Dendritic cell treated with granulocyte-macrophage colony-stimulating factor and Interleukin-4, amounts not matched to agents 40 ng/mL and 50 ng/mL, for 4 days (primary cell): Measurements from ENCODE around the gene PFKFB3.
A peak's percentile ranks its signal among the peaks of the same experiment; 100 is the strongest.
"Not testable (repeated sequence)": the region's sequence is repeated elsewhere in the genome, so short reads cannot be mapped to it uniquely, and the experiment has no call there.

Experiments used
- H3K27ac Mint-ChIP-seq: one replicate; pipeline ENCODE4 v1.8.0; 2022; ENCODE audit warnings: mild to moderate bottlenecking, mixed read lengths
- H3K27me3 Mint-ChIP-seq: one replicate; pipeline ENCODE4 v1.8.0; 2022; ENCODE audit warnings: mild to moderate bottlenecking, mixed read lengths
- H3K36me3 Mint-ChIP-seq: one replicate; pipeline ENCODE4 v1.8.0; 2022; ENCODE audit warnings: low read depth, mixed read lengths
- H3K4me1 Mint-ChIP-seq: one replicate; pipeline ENCODE4 v1.8.0; 2022; ENCODE audit warnings: low read depth, mixed read lengths
- H3K4me3 Mint-ChIP-seq: one replicate; pipeline ENCODE4 v1.8.0; 2022; ENCODE audit warnings: mild to moderate bottlenecking, moderate library complexity, mixed read lengths
- H3K9me3 Mint-ChIP-seq: one replicate; pipeline ENCODE4 v1.8.0; 2022; ENCODE audit warnings: mixed read lengths
- intact Hi-C: fragments of 100-400 bp; cut with micrococcal nuclease; formaldehyde crosslinking; loops from one replicate; pipeline ENCODE4 v1.15.0; 2022

Gene PFKFB3

GRCh38 chr10:6202684-6203330, at the start of gene PFKFB3:
PFKFB3 (plus strand) TSS chr10:6202932; CDS start chr10:6203261, 329 bp downstream.
- peak within 1 kb of the TSS; percentile 68 for H3K27ac Mint-ChIP-seq
- peak within 1 kb of the TSS; percentile 89 for H3K4me3 Mint-ChIP-seq
- peaks cover 13% of the 10 kb centered on the region for H3K27me3 Mint-ChIP-seq
- peaks cover 59% of the 10 kb centered on the region for H3K4me1 Mint-ChIP-seq
- intact Hi-C loops, result loop anchor here (1.0 to 5.0 kb wide), 3 partner anchors 51 to 199 kb away; no protein-coding TSS in a partner anchor
- H3K9me3 Mint-ChIP-seq, result no peaks in the 10 kb centered on the region
- H3K36me3 Mint-ChIP-seq, result peaks cover 7% of the 10 kb centered on the region

GRCh38 chr10:6153845-6154244, 48.9 kb upstream of the PFKFB3 start:
- peak overlapping the region; percentile 54 for H3K27ac Mint-ChIP-seq
- no peaks in the 10 kb centered on the region for H3K27me3 Mint-ChIP-seq
- no peak overlapping the region for H3K4me3 Mint-ChIP-seq
- peaks cover 27% of the 10 kb centered on the region for H3K36me3 Mint-ChIP-seq
- H3K4me1 Mint-ChIP-seq, result peaks cover 67% of the 10 kb centered on the region
- intact Hi-C loops, result loop anchor here (5.0 kb wide), 1 partner anchor 48 kb away; the partner anchor contains the start of gene PFKFB3
- no peaks in the 10 kb centered on the region for H3K9me3 Mint-ChIP-seq

DNA sequence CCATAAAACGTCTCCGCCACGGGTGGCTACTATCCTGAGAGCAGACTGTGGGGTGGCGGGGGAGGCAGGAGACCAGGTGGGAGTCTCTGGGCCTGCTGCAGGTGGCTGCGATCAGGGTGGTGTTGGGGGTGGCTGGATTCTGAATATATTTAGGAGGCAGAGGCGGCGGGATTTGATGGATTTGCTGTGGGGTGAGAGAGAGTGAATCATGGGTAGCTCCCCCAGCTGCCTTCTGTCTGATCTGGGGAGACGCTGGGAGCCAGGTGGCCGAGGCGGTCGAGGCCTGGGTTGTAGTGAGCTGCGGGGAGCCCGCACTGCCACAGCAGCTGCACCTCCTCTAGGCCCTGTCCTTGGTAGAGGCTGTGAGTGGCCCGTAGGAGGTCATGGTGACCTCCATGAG, 48.2 kb upstream of the PFKFB3 start:
- Mint-ChIP-seq H3K36me3 (peaks cover 27% of the 10 kb centered on the region), H3K4me1 (peaks cover 60% of the 10 kb centered on the region), H3K27me3 (no peaks in the 10 kb centered on the region), H3K9me3 (no peaks in the 10 kb centered on the region), H3K4me3 (no peak overlapping the region), H3K27ac (peak overlapping the region; percentile 25)
- intact Hi-C loops, result loop anchor here (5.0 kb wide), 1 partner anchor 48 kb away; the partner anchor contains the start of gene PFKFB3

- H3K36me3 Mint-ChIP-seq, result peaks cover 30% of the 10 kb centered on the region
- peaks cover 39% of the 10 kb centered on the region for H3K4me1 Mint-ChIP-seq
- no peaks in the 10 kb centered on the region for H3K27me3 Mint-ChIP-seq
- H3K4me3 Mint-ChIP-seq, result no peak overlapping the region
- no peaks in the 10 kb centered on the region for H3K9me3 Mint-ChIP-seq
- intact Hi-C loops, result no loop called here
- no peak overlapping the region for H3K27ac Mint-ChIP-seq
Observed at GRCh38 chr10:6158276-6158675, 44.5 kb upstream of the PFKFB3 start.

- peak overlapping the region; percentile 99 for H3K27ac Mint-ChIP-seq
- H3K36me3 Mint-ChIP-seq, result peaks cover 37% of the 10 kb centered on the region
- no peaks in the 10 kb centered on the region for H3K9me3 Mint-ChIP-seq
- H3K4me1 Mint-ChIP-seq, result peaks cover 55% of the 10 kb centered on the region
- intact Hi-C loops, result no loop called here
- no peak overlapping the region for H3K4me3 Mint-ChIP-seq
- no peaks in the 10 kb centered on the region for H3K27me3 Mint-ChIP-seq
Observed at GRCh38 chr10:6161921-6162320, 40.8 kb upstream of the PFKFB3 start.

DNA sequence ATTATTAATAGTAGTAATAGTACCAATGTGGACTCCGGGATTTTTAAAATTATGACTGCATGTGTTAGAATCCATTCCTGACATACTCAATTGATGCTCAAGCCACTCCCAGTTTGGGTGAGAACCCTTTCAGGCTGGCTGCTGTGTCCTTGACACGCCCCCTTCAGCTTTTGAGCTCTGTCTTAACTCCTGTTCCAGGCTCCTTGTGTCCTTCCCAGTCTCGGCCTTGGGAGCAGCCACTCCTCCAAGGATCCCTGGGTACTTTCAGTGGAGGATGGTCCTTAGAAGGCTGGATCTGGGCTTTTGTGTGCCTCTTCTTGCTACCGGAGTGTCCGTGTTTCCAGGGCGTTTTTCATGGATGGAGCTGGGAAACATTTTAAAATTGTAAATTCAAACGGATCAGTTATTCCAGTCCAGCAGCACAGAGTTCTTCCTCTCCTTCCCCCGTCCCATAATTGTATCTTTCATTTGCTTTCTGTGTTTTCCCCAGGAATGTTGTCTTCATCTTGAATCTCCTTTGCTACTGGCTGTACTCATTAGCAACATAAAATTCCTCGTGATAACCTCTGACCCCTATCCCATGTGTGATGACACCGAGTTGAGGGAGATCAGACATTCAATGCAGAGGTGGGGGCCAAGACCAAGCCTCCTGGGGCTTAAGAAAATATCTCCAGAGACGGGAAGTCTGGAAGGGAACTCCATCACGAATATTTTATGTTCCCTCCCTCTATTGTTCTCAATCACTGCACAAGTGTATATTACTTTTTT, 40.0 kb upstream of the PFKFB3 start:
- intact Hi-C loops, result no loop called here
- Mint-ChIP-seq H3K4me3 (peak overlapping the region; percentile 26), H3K36me3 (peaks cover 45% of the 10 kb centered on the region), H3K9me3 (no peaks in the 10 kb centered on the region), H3K4me1 (peaks cover 57% of the 10 kb centered on the region), H3K27me3 (no peaks in the 10 kb centered on the region), H3K27ac (peak overlapping the region; percentile 99)

DNA sequence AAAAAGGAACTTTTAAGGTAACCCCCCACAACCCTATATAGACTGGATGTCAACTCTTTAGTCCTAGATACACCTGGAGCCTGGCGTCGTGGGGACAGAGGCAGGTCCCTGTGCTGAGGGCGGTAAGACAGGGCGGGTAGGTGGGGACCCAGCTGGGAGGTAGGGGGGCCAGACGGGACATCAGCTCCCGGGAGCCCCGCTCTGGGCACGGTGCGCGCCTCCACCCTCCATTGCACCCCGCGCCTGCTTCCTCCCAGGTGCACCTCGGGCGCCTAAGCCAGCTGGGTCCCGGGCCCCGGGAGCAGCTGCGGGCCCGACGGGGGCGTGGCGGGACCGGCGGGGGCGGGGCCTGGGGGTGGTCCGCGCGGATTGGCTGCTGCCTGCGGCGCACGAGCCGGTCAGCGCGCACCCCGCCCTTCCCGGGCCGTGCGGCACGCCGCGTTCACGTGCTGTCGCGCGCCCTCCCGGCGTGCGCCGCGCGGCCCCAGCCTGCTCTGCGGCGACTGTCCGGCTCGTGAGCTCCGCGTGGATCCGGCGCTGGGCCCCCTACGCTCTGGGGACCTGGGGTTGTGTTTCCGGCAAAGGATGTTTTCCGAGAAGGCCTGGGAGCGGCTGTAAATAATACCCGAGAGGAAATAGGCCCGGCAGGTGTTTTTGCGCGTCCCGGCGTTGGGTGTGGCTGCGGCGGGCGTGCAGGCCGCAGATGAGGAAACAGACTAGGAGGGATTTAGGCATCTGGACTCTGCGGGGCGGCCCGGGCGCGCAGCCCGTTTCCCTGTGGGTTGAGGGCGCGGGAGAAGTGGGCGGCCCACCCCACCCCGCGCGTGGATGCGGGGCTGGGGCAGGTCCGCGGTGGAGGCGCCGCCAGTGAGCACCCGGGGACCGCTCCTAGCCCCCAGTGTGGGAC, 39.1 kb upstream of the PFKFB3 start:
- H3K9me3 Mint-ChIP-seq, result no peaks in the 10 kb centered on the region
- H3K4me3 Mint-ChIP-seq, result peak overlapping the region; percentile 97
- H3K27me3 Mint-ChIP-seq, result no peaks in the 10 kb centered on the region
- intact Hi-C loops, result loop anchor here (2.0 kb wide), 1 partner anchor 33 kb away; no protein-coding TSS in a partner anchor
- peaks cover 65% of the 10 kb centered on the region for H3K4me1 Mint-ChIP-seq
- H3K27ac Mint-ChIP-seq, result peak overlapping the region; percentile 99
- H3K36me3 Mint-ChIP-seq, result peaks cover 54% of the 10 kb centered on the region

- Mint-ChIP-seq H3K27ac (peak overlapping the region; percentile 99), H3K4me3 (peak overlapping the region; percentile 97), H3K27me3 (no peaks in the 10 kb centered on the region), H3K9me3 (no peaks in the 10 kb centered on the region), H3K4me1 (peaks cover 74% of the 10 kb centered on the region), H3K36me3 (peaks cover 57% of the 10 kb centered on the region)
- intact Hi-C loops, result loop anchor here (2.0 kb wide), 1 partner anchor 32 kb away; no protein-coding TSS in a partner anchor
Observed at GRCh38 chr10:6164271-6165095, 38.2 kb upstream of the PFKFB3 start.

- Mint-ChIP-seq H3K27me3 (no peaks in the 10 kb centered on the region), H3K4me3 (peak overlapping the region; percentile 97), H3K36me3 (peaks cover 51% of the 10 kb centered on the region), H3K9me3 (no peaks in the 10 kb centered on the region), H3K27ac (peak overlapping the region; percentile 99), H3K4me1 (peaks cover 82% of the 10 kb centered on the region)
- intact Hi-C loops, result loop anchor here (2.0 kb wide), 1 partner anchor 32 kb away; no protein-coding TSS in a partner anchor
Observed at GRCh38 chr10:6165221-6165725, 37.5 kb upstream of the PFKFB3 start.

DNA sequence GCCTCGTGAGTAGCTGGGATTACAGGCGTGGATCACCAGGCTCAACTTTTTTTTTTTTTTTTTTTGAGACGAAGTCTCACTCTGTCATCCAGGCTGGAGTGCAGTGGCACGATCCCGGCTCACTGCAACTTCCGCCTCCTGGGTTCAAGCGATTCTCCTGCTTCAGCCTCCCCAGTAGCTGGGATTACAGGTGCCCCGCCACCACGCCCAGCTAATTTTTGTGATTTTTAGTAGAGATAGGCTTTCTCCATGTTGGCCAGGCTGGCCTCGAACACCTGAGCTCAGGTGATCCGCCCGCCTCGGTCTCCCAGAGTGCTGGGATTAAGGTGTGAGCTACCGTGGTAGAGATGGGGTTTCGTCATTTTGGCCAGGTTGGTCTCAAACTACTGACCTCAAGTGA, 36.8 kb upstream of the PFKFB3 start:
- H3K4me3 Mint-ChIP-seq, H3K27me3 Mint-ChIP-seq, H3K9me3 Mint-ChIP-seq, H3K27ac Mint-ChIP-seq: not testable (repeated sequence)
- intact Hi-C loops, result loop anchor here (2.0 kb wide), 1 partner anchor 31 kb away; no protein-coding TSS in a partner anchor
- Mint-ChIP-seq H3K4me1 (peaks cover 88% of the 10 kb centered on the region), H3K36me3 (peaks cover 48% of the 10 kb centered on the region)

- peaks cover 93% of the 10 kb centered on the region for H3K4me1 Mint-ChIP-seq
- intact Hi-C loops, result no loop called here
- H3K4me3 Mint-ChIP-seq, result no peak overlapping the region
- H3K9me3 Mint-ChIP-seq, result no peaks in the 10 kb centered on the region
- no peaks in the 10 kb centered on the region for H3K27me3 Mint-ChIP-seq
- H3K36me3 Mint-ChIP-seq, result peaks cover 51% of the 10 kb centered on the region
- no peak overlapping the region for H3K27ac Mint-ChIP-seq
Observed at GRCh38 chr10:6167456-6167855, 35.3 kb upstream of the PFKFB3 start.

GRCh38 chr10:6168084-6168483, 34.6 kb upstream of the PFKFB3 start:
- H3K4me3 Mint-ChIP-seq, result no peak overlapping the region
- no peaks in the 10 kb centered on the region for H3K9me3 Mint-ChIP-seq
- H3K4me1 Mint-ChIP-seq, result peaks cover 93% of the 10 kb centered on the region
- peaks cover 57% of the 10 kb centered on the region for H3K36me3 Mint-ChIP-seq
- no peaks in the 10 kb centered on the region for H3K27me3 Mint-ChIP-seq
- H3K27ac Mint-ChIP-seq, result no peak overlapping the region
- intact Hi-C loops, result no loop called here

DNA sequence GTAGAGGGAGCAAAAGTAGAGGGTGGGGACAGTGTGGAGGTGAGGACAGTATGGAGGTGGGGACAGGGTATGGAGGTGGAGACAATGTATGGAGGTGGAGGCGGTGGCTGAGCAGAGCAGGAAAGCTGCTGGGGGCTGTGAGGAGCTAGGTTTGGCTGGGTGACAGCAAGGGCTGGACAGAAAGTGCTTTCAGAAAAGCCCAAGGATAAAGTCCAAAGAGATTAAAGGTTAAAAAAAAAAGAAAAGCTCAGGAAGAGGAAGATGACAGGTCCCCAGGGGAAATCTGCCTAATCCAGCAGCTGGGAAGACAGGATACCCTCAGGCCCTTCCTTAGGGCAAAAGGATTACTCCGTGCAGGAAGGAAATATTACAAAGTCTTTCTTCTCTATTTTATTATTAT, 32.1 kb upstream of the PFKFB3 start:
- H3K4me1 Mint-ChIP-seq, result peaks cover 94% of the 10 kb centered on the region
- intact Hi-C loops, result no loop called here
- H3K36me3 Mint-ChIP-seq, result peaks cover 61% of the 10 kb centered on the region
- no peaks in the 10 kb centered on the region for H3K9me3 Mint-ChIP-seq
- peak overlapping the region; percentile 86 for H3K27ac Mint-ChIP-seq
- no peak overlapping the region for H3K4me3 Mint-ChIP-seq
- no peaks in the 10 kb centered on the region for H3K27me3 Mint-ChIP-seq
